GM12892 (cell line): ENCODE data around the gene HIVEP2.

Experiments
- POLR2A ChIP-seq: IDR thresholded peaks from 2 replicates; pipeline ENCODE4 v1.6.1; 2011; ENCODE audit warnings: low read depth, low read length, control low read depth
- POLR2AphosphoS5 ChIP-seq: IDR thresholded peaks from 2 replicates; pipeline ENCODE4 v1.6.1; 2011; ENCODE audit warnings: low read depth, low read length, control low read depth
- TAF1 ChIP-seq: IDR thresholded peaks from 2 replicates; pipeline ENCODE4 v1.6.1; 2011; ENCODE audit warnings: low read depth, mild to moderate bottlenecking, control low read depth, low read length, borderline replicate concordance

DNA sequence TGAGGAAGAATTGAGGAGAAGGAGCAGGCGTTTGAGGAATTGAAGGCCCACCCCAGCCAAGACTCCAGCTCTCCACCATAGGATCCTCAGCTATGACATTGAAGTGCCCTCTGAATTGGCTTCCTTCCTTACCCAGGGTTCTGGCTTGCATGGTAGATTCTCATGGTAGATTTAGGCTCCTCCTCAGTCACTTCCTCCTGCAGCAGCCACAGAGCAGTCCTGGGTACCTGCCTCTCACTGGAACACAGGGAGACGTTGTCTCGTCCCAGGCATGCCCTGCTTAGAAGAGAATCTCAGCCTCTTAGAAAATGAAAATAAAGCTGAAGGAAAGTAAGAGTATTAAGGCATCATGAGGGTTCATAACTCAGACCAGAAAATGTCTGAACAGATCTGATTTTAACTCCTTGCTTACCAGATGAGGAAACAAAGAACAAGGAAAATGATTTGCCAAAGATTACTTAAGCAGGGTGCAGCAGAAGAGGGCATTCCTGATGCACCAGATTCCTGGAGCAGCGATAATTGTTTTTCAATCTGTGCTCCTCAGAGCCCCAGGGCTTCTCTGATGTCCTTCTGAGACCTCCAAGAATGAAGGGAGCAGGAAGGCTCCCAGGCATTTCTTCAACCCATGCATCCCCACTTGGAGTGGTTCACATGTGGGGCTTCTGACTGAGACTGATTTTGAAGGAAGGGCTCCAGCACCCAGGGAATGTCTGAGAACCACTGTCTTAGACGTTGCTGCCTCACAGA, 219.8 kb downstream of the HIVEP2 start:
- TF ChIP-seq TAF1 = no peak
- TF ChIP-seq POLR2A = no peak
- TF ChIP-seq POLR2AphosphoS5 = no peak
